Measurements from ENCODE around the gene OVAAL.
"Not testable (repeated sequence)": the region's sequence is repeated elsewhere in the genome, so short reads cannot be mapped to it uniquely, and the experiment has no call there.

OVAAL gene

GRCh38 chr1:180540697-180541594 lies 17.8 kb upstream of the OVAAL start:
- no peak for DNase-seq

GRCh38 chr1:180542113-180542837 lies 16.5 kb upstream of the OVAAL start:
- DNase-seq: no peak

- DNase-seq: no peak
These were observed 16.0 kb upstream of the OVAAL start for GRCh38 chr1:180542838-180543145.

GRCh38 chr1:180544050-180544449 lies 14.7 kb upstream of the OVAAL start:
- DNase-seq: no peak

- DNase-seq: no peak
These were observed 12.8 kb upstream of the OVAAL start for GRCh38 chr1:180545991-180546390.

- no peak for DNase-seq
These were observed 10.0 kb upstream of the OVAAL start for GRCh38 chr1:180548686-180549317.

- DNase-seq: not testable (repeated sequence)
These were observed 9.0 kb upstream of the OVAAL start for GRCh38 chr1:180549770-180550169.

GRCh38 chr1:180550241-180550640 lies 8.5 kb upstream of the OVAAL start:
- no peak for DNase-seq

GRCh38 chr1:180551997-180552396 lies 6.8 kb upstream of the OVAAL start:
- no peak for DNase-seq

GRCh38 chr1:180553046-180553445 lies 5.7 kb upstream of the OVAAL start:
- not testable (repeated sequence) for DNase-seq

- no peak for DNase-seq
These were observed 3.4 kb upstream of the OVAAL start for GRCh38 chr1:180555411-180555810.

GRCh38 chr1:180560200-180560867 lies 1.6 kb downstream of the OVAAL start:
- no peak for DNase-seq

GRCh38 chr1:180560868-180561600 lies 2.3 kb downstream of the OVAAL start:
- DNase-seq: no peak

- no peak for DNase-seq
These were observed 3.9 kb downstream of the OVAAL start for GRCh38 chr1:180562640-180563025.

GRCh38 chr1:180563026-180563827 lies 4.5 kb downstream of the OVAAL start:
- DNase-seq: no peak

GRCh38 chr1:180565121-180565871 lies 6.5 kb downstream of the OVAAL start:
- no peak for DNase-seq

GRCh38 chr1:180566026-180566425 lies 7.3 kb downstream of the OVAAL start:
- no peak for DNase-seq

- no peak for DNase-seq
These were observed 7.7 kb downstream of the OVAAL start for GRCh38 chr1:180566495-180566894.

GRCh38 chr1:180567654-180568053 lies 8.9 kb downstream of the OVAAL start:
- DNase-seq: no peak

GRCh38 chr1:180568184-180568583 lies 9.4 kb downstream of the OVAAL start:
- no peak for DNase-seq
